GM12878 (cell line): Measurements from ENCODE around the gene SLF2. TPM values are rescaled to one million over a fixed set of nuclear protein-coding genes. Genes with fewer than 3 reads are reported as not detected.

ENCODE experiments used
- ATAC-seq: fragments of 200-7000 bp; cut with Tn5 transposase; 3 replicates; pipeline ENCODE4 v1.9.1; 2020; ENCODE audit warnings: mild to moderate bottlenecking, moderate library complexity
- BruUV-seq: library from RNA; stranded (reverse); fragments of 400-500 nt; replicated peaks from 2 replicates; lab custom pipeline; 2021; lab: Mats Ljungman, UMichigan
- CTCF ChIA-PET: fragments of 300-600 bp; sonication (Branson Sonifier 250); formaldehyde crosslinking; extraction: SDS; loops from one replicate; lab custom pipeline; 2021; ENCODE audit warnings: inconsistent platforms; lab: Yijun Ruan, JAX
- POLR2A ChIA-PET: fragments of 350-600 bp; formaldehyde crosslinking; extraction: SDS; loops from one replicate; lab custom pipeline; 2021; ENCODE audit warnings: inconsistent platforms; lab: Charles Lee
- RAD21 ChIA-PET: fragments of 300-600 bp; sonication (Branson Sonifier 250); formaldehyde crosslinking; loops from one replicate; lab custom pipeline; 2023; ENCODE audit warnings: antibody characterized with exemption; ENCODE audit not compliant: unreplicated experiment; lab: Charles Lee
- SMC1A ChIA-PET: fragments of 300-600 bp; sonication (Branson Sonifier 250); formaldehyde crosslinking; loops from one replicate; lab custom pipeline; 2023; ENCODE audit not compliant: unreplicated experiment, uncharacterized antibody; lab: Charles Lee
- DNase-seq: peaks from one replicate; pipeline ENCODE4 v3.0.0-alpha.2; 2011; ENCODE audit warnings: low read depth, low spot score
- FAIRE-seq: peaks from 3 replicates; lab custom pipeline; 2011; peaks lifted over from hg19 to GRCh38; lab: Jason Lieb, UNC
- H2AFZ ChIP-seq: 2 replicates; pipeline ENCODE4 v1.6.0; 2011; ENCODE audit warnings: low read depth, low read length, control low read depth; ENCODE audit not compliant: control insufficient read depth
- H3K27ac ChIP-seq: 2 replicates; pipeline ENCODE4 v1.5.1; 2011; ENCODE audit warnings: control low read depth; ENCODE audit not compliant: control insufficient read depth, insufficient read depth
- H3K27me3 ChIP-seq, 2 experiments: replicated peaks in 1 of 2; 2 replicates each; pipeline versions ENCODE4 v1.6.0 to v1.6.1; 2011; ENCODE audit warnings: low read length in 1 of 2; ENCODE audit not compliant: control insufficient read depth in 2 of 2, insufficient read depth in 2 of 2
- H3K36me3 ChIP-seq, 2 experiments: 2 replicates each; pipeline ENCODE4 v1.5.1; 2011; ENCODE audit warnings: low read length in 1 of 2; ENCODE audit not compliant: control insufficient read depth in 2 of 2, insufficient read depth in 2 of 2
- H3K4me1 ChIP-seq: 2 replicates; pipeline ENCODE4 v1.6.1; 2011; ENCODE audit warnings: mild to moderate bottlenecking, low read length, moderate library complexity, mixed read lengths; ENCODE audit not compliant: control insufficient read depth, insufficient read depth
- H3K4me2 ChIP-seq: 2 replicates; pipeline ENCODE4 v1.6.0; 2011; ENCODE audit warnings: control low read depth; ENCODE audit not compliant: control insufficient read depth, insufficient read depth
- H3K4me3 ChIP-seq: fragments of 200-600 bp; sonication (generic); 2 replicates; pipeline ENCODE4 v1.5.1; 2016
- H3K79me2 ChIP-seq: 2 replicates; pipeline ENCODE4 v1.6.0; 2011; ENCODE audit warnings: low read length; ENCODE audit not compliant: control insufficient read depth, insufficient read depth
- H3K9ac ChIP-seq: 2 replicates; pipeline ENCODE4 v1.8.0; 2011; ENCODE audit warnings: low read length, control low read depth, mixed read lengths; ENCODE audit not compliant: control insufficient read depth, insufficient read depth
- H3K9me3 ChIP-seq: replicated peaks from 3 replicates; pipeline ENCODE4 v1.5.1; 2011; ENCODE audit warnings: mild to moderate bottlenecking, low read length; ENCODE audit not compliant: control insufficient read depth, insufficient read depth
- H4K20me1 ChIP-seq: 2 replicates; pipeline ENCODE4 v1.6.0; 2011; ENCODE audit not compliant: control insufficient read depth, insufficient read depth
- BCL3 ChIP-seq: IDR thresholded peaks from 2 replicates; pipeline ENCODE4 v1.6.1; 2011; ENCODE audit warnings: borderline replicate concordance, low read depth, mild to moderate bottlenecking, moderate library complexity, low read length; ENCODE audit not compliant: insufficient read depth, poor library complexity, severe bottlenecking
- CBX3 ChIP-seq: fragments of 200-600 bp; sonication (generic); IDR thresholded peaks from 2 replicates; pipeline ENCODE4 v1.6.1; 2016; ENCODE audit warnings: low read depth, borderline replicate concordance
- E2F8 ChIP-seq: fragments of 450-650 bp; IDR thresholded peaks from 2 replicates; pipeline ENCODE4 v1.6.1; 2018; ENCODE audit warnings: mild to moderate bottlenecking, low read depth, moderate library complexity; ENCODE audit not compliant: partially characterized antibody
- NFXL1 ChIP-seq: fragments of 450-650 bp; IDR thresholded peaks from 2 replicates; pipeline ENCODE4 v1.6.1; 2017; ENCODE audit warnings: antibody characterized with exemption, mild to moderate bottlenecking, borderline replicate concordance
- ZBTB33 ChIP-seq: fragments of 450-650 bp; IDR thresholded peaks from 2 replicates; pipeline ENCODE4 v1.6.1; 2017; ENCODE audit warnings: mild to moderate bottlenecking
- ZNF622 ChIP-seq: fragments of 450-650 bp; IDR thresholded peaks from 2 replicates; pipeline ENCODE4 v1.6.1; 2017; ENCODE audit warnings: mild to moderate bottlenecking, inconsistent platforms
- WGBS: methylation state at CpG from one replicate; pipeline ENCODE4 v1.1.6; 2016; ENCODE audit warnings: low lambda C conversion rate; ENCODE audit not compliant: insufficient replicate concordance, insufficient coverage; ENCODE audit errors: missing lambda C conversion rate; 5-methylcytosine and 5-hydroxymethylcytosine counted together
- in situ Hi-C: fragments of 300-500 bp; cut with MboI; formaldehyde crosslinking; loops from 9 replicates; pipeline ENCODE4 v1.14.3; 2018; ENCODE audit warnings: mixed read lengths
- intact Hi-C: fragments of 100-400 bp; cut with micrococcal nuclease; formaldehyde crosslinking; loops from one replicate; pipeline ENCODE4 v1.14.2; 2022; ENCODE audit not compliant: unreplicated experiment
- polyA plus RNA-seq, 11 experiments: library from polyadenylated mRNA; depleted of rRNA in 4 of 11; unstranded in 6 of 11; stranded (reverse) in 5 of 11; fragments of >200 nt; fragmentation: Nextera tagmentation in 4 of 11; fragmentation: Illumina TruSeq in 1 of 11; extraction: Ambion mirVana in 4 of 11; extraction: Trizol in 1 of 11; gene quantifications; 1 replicate in 1 of 11; 2 replicates in 10 of 11; pipeline versions ENCODE4 v1.2.1 to v1.2.3, GENCODE V29; 2011 to 2016; ENCODE audit warnings: inconsistent platforms in 2 of 11, missing spikeins in 2 of 11, low read depth in 1 of 11
- total RNA-seq, 4 experiments: library from RNA; depleted of rRNA in 3 of 4; stranded (reverse); fragments of >200 nt in 3 of 4; fragmentation: Illumina TruSeq in 1 of 4; extraction: Trizol in 1 of 4; gene quantifications; 2 replicates each; pipeline versions ENCODE4 v1.2.1 to v1.2.3, GENCODE V29; 2013 to 2021

Gene SLF2
- total and polyA plus RNA-seq, 10 of the 15 experiments (the other 5 are each of a cell fraction or from before 2014, with no cell fraction given): 3.0 to 25.2 (median 17.9) TPM

- no peak for DNase-seq
Observed at GRCh38 chr10:100984672-100985177, 72.0 kb downstream of the SLF2 start.

More at GRCh38 chr10:100984672-100985177, 72.0 kb downstream of the SLF2 start:
- BruUV-seq: no TSS peak
- SMC1A ChIA-PET: no interaction called here
- Histone ChIP-seq H3K27me3 (no peaks in the 10 kb centered on the region), H3K27ac (no peak overlapping the region), H3K4me3 (no peak overlapping the region), H3K36me3 (peaks cover 2 to 4% of the 10 kb centered on the region in 2 experiments; a peak in 2 of 4 replicates), H2AFZ (no peak overlapping the region), H3K4me2 (no peak overlapping the region), H4K20me1 (no peaks in the 10 kb centered on the region), H3K79me2 (peaks cover 34% of the 10 kb centered on the region), H3K9me3 (no peaks in the 10 kb centered on the region), H3K4me1 (peaks cover 16% of the 10 kb centered on the region), H3K9ac (no peak overlapping the region)
- no peak for FAIRE-seq
- TF ChIP-seq ZBTB33 (no peak), E2F8 (no peak), NFXL1 (no peak), BCL3 (no peak), CBX3 (no peak), ZNF622 (no peak)
- RAD21 ChIA-PET: interaction anchor here (2.1 kb wide), 1 partner anchor 13 kb away, joined by 11 read pairs; no protein-coding TSS in a partner anchor
- 66% methylated on average over 2 of the region's 2 CpGs for WGBS
- POLR2A ChIA-PET: interaction anchor here (0.6 to 2.8 kb wide), 7 partner anchors 13 to 939 kb away, joined by 3 to 23 read pairs (median 3); partner anchors contain the start of genes LZTS2, SEMA4G and SLF2
- CTCF ChIA-PET: interaction anchor here (0.9 to 5.5 kb wide), 5 partner anchors 10 to 449 kb away, joined by 3 to 42 read pairs (median 4); partner anchors contain the start of gene HIF1AN
- intact Hi-C loops (no loop called here), in situ Hi-C loops (no loop called here)
- ATAC-seq: no peak
